ENCODE results near the gene TNFRSF4.
"Not testable (repeated sequence)": the region's sequence is repeated elsewhere in the genome, so short reads cannot be mapped to it uniquely, and the experiment has no call there.

TNFRSF4 gene

DNA sequence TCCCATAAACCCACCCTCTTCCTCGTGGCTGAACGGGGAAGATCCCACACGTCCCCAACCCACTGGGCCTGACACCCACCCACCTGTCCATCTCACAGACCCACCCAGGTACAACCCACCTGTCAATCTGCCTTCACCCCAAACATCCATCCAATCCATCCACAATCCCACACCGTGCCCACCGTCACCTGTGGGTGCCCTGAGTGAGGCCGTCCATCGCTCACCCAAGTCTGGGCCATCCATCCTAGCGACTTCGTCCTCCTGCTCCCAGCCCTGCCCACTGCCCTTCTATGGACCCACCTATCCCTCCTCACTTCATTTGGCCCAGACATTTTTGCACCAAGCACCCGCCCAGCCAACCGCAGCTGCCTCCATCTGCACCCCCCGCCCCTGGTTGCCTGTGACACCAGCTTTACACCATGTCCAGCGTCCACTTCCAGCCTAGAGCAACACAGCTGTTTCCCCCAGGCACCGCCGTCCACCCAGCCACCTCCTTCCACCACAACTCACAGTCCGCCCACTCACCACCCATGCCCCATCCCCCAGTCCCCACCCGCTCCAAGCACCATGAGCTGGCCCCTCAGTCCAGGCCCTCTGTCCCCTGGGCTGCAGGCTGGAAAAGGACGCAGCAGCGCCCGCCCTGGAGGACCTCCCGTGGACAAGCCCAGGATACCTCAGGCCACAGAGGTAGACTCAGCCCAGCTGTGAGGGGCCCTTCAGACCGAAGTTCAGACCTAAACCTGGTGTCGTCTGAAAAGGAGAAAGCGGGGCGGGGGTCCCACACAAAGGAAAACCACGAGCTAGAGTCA is 32.6 kb downstream of the TNFRSF4 start:
- Mint-ChIP-seq H3K4me1 (peaks cover 3% of the 10 kb centered on the region), H3K4me3 (no peak overlapping the region), H3K9me3 (no peaks in the 10 kb centered on the region), H3K27me3 (peaks cover 11% of the 10 kb centered on the region), H3K27ac (no peak overlapping the region), H3K36me3 (ENCODE audit: low read depth) (no peaks in the 10 kb centered on the region)
- DNase-seq (no peak), ATAC-seq (no peak)

DNA sequence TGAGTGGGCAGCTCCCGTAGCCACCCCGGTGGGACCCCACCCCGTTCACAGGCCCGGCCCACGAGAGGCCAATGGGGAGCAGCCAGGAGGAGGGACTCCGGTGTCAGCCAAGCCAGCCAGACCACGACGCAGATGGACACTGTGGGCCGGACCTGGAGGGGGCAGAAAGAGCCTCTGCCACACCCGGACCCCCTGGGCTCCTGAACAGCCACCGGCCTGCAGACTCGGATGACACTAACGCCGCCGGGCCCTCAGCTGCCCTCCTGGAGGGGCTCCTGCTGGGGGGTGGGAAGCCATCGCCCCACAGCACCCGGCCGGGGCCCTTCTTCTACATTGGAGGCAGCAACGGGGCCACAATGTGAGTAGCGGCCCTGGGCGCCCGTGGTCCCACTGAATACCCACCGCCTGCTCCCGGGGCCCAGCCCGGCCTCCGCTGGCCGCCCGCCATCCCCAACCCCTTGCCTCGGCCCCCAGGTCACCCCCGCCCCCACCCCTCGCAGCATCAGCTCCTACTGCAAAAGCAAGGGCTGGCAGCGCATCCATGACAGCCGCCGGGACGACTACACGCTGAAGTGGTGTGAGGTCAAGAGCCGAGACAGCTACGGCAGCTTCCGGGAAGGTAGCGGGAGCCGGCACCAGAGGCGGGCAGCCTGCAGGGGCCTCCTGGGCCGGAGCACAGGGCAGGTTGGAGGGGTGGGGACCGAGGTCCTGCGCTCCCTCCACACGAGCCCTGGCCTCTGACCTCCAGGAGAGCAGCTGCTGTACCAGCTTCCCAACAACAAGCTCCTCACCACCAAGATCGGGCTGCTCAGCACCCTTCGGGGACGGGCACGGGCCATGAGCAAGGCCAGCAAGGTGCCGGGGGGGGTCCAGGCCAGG is 33.7 kb downstream of the TNFRSF4 start:
- DNase-seq = no peak
- Mint-ChIP-seq H3K27me3 (peaks cover 18% of the 10 kb centered on the region), H3K4me1 (peaks cover 3% of the 10 kb centered on the region), H3K27ac (no peak overlapping the region), H3K9me3 (no peaks in the 10 kb centered on the region), H3K36me3 (ENCODE audit: low read depth) (no peaks in the 10 kb centered on the region), H3K4me3 (no peak overlapping the region)
- ATAC-seq = no peak

DNA sequence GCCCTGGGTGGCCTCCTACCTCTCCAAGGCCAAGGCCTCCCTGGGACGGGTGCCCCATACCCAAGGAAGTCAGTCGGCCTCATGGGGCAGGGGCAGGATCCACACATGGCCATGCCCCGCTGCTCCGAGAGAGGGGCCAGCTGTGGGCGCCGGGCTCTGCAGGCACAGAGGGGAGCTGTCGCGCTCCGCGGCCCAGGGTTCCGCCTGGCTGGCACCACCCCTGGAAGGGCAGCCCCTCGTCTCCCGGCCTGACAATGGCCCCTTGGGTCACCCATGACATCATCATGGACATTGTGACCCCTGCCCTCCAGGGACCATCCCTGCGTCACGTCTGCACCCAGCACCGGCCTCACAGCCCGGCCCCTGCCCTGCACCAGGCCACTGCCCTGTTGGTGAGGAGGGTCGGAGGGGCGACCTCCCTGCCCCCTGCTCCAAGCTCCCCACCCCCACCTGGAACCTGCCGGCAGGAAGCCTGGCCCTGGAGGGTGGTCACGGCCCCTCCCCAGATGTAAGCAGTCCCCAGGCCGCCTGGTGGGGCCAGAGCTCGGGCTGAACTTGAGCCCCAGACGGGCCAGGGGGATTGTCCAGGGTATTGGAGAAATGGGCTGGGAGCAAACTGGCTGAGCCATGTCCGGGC is 34.5 kb downstream of the TNFRSF4 start:
- Mint-ChIP-seq H3K36me3 (ENCODE audit: low read depth) (no peaks in the 10 kb centered on the region), H3K4me1 (peaks cover 4% of the 10 kb centered on the region), H3K27me3 (peaks cover 19% of the 10 kb centered on the region), H3K27ac (no peak overlapping the region), H3K9me3 (no peaks in the 10 kb centered on the region), H3K4me3 (no peak overlapping the region)
- ATAC-seq (no peak), DNase-seq (no peak)

GRCh38 chr1:1178794-1179331 is 35.1 kb downstream of the TNFRSF4 start:
- ATAC-seq = no peak
- Mint-ChIP-seq H3K4me1 (peaks cover 6% of the 10 kb centered on the region), H3K36me3 (ENCODE audit: low read depth) (no peaks in the 10 kb centered on the region), H3K27me3 (peaks cover 20% of the 10 kb centered on the region), H3K27ac (no peak overlapping the region), H3K9me3 (no peaks in the 10 kb centered on the region), H3K4me3 (no peak overlapping the region)
- DNase-seq = no peak

DNA sequence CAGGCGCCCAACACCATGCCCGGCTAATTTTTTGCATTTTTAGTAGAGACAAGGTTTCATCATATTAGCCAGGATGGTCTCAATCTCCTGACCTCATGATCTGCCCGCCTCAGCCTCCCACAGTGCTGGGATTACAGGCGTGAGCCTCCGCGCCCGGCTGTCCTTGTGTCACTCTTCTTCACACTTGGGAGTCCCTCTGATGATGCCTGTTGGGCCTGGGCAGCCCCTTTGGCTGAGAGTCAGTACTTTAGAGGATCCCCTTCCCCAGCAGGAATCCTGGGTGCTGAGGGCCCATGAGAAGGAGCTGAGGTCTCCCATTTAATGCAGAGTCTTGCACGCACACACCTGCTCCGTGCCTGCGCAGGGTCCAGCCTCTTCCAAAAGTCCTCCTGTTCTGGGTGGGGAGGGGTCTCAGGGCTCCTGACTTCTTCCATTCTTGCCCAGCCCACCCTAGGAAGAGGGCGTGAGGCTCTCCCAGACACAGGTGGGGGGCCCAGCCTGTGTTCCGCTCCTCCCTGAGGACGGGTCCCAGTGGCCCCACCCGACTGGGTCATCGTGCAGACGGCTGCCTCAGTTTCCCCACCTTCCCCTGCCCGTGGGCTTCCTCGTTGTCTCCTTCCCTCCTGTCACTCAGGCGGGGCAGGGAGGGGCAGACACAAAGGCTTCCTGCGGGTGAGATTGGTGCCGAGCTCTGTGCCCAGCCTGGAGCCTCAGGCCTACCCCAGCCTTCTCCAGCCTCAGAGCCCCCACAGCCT is 36.3 kb downstream of the TNFRSF4 start:
- H3K27ac Mint-ChIP-seq = no peak overlapping the region
- H3K4me3 Mint-ChIP-seq = no peak overlapping the region
- no peaks in the 10 kb centered on the region for H3K9me3 Mint-ChIP-seq
- ATAC-seq = no peak
- H3K27me3 Mint-ChIP-seq = peaks cover 18% of the 10 kb centered on the region
- DNase-seq = no peak
- no peaks in the 10 kb centered on the region for H3K36me3 Mint-ChIP-seq (ENCODE audit: low read depth)
- H3K4me1 Mint-ChIP-seq = peaks cover 9% of the 10 kb centered on the region

- no peak overlapping the region for H3K27ac Mint-ChIP-seq
- H3K4me1 Mint-ChIP-seq = peaks cover 14% of the 10 kb centered on the region
- H3K36me3 Mint-ChIP-seq (ENCODE audit: low read depth) = no peaks in the 10 kb centered on the region
These were observed 37.0 kb downstream of the TNFRSF4 start for GRCh38 chr1:1176931-1177330.

GRCh38 chr1:1176063-1176761 is 37.7 kb downstream of the TNFRSF4 start:
- not testable (repeated sequence) for H3K36me3 Mint-ChIP-seq (ENCODE audit: low read depth); H3K27ac Mint-ChIP-seq; H3K4me3 Mint-ChIP-seq; ATAC-seq; DNase-seq; H3K9me3 Mint-ChIP-seq
- H3K27me3 Mint-ChIP-seq = peaks cover 15% of the 10 kb centered on the region
- H3K4me1 Mint-ChIP-seq = peaks cover 17% of the 10 kb centered on the region

More at GRCh38 chr1:1176931-1177330, 37.0 kb downstream of the TNFRSF4 start:
- Mint-ChIP-seq H3K27me3 (peaks cover 18% of the 10 kb centered on the region), H3K9me3 (no peaks in the 10 kb centered on the region), H3K4me3 (no peak overlapping the region)
- DNase-seq (no peak), ATAC-seq (no peak)

DNA sequence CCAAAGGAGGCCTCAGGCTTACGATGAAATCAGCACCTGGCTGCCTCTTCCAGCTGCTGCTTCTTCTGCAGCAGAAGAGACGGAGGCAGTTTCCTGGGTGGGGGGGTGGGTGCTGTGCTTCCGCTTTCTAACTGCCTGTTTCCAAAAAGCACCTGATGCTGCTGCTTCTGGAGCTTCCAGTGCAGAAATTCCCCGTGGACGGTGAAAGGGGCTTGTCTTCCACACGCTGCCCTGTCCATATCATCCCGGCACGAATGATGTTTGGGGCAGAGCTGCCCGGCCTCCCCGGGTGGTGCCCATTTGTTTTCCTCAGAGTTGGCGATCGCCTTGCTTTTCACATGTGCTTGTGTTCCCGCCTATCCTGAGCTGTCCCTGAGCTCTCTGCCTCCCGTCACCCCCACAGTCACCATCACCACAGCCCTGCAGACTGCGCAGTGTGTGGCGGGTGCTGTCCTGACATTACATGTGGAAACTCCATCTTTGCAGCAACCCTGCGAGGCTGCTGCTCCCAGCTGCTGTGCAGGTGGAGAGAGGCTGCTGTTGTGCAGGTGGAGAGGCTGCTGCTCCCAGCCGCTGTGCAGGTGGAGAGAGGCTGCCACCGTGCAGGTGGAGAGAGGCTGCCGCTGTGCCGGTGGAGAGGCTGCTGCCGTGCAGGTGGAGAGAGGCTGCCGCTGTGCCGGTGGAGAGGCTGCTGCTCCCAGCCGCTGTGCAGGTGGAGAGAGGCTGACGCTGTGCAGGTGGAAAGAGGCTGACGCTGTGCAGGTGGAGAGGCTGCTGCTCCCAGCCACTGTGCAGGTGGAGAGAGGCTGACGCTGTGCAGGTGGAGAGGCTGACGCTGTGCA is 38.5 kb downstream of the TNFRSF4 start:
- peaks cover 18% of the 10 kb centered on the region for H3K4me1 Mint-ChIP-seq
- peaks cover 13% of the 10 kb centered on the region for H3K27me3 Mint-ChIP-seq
- ATAC-seq (no peak), DNase-seq (no peak)
- H3K27ac Mint-ChIP-seq = no peak overlapping the region
- no peak overlapping the region for H3K4me3 Mint-ChIP-seq
- H3K36me3 Mint-ChIP-seq (ENCODE audit: low read depth) = no peaks in the 10 kb centered on the region
- no peaks in the 10 kb centered on the region for H3K9me3 Mint-ChIP-seq

- no peaks in the 10 kb centered on the region for H3K36me3 Mint-ChIP-seq (ENCODE audit: low read depth)
- no peak for DNase-seq
These were observed 40.0 kb downstream of the TNFRSF4 start, which contains the start of gene TTLL10 for GRCh38 chr1:1173793-1174415. TSS of gene TTLL10 (plus strand) at chr1:1173880. CDS start at chr1:1179216, 5,336 bp downstream.

DNA sequence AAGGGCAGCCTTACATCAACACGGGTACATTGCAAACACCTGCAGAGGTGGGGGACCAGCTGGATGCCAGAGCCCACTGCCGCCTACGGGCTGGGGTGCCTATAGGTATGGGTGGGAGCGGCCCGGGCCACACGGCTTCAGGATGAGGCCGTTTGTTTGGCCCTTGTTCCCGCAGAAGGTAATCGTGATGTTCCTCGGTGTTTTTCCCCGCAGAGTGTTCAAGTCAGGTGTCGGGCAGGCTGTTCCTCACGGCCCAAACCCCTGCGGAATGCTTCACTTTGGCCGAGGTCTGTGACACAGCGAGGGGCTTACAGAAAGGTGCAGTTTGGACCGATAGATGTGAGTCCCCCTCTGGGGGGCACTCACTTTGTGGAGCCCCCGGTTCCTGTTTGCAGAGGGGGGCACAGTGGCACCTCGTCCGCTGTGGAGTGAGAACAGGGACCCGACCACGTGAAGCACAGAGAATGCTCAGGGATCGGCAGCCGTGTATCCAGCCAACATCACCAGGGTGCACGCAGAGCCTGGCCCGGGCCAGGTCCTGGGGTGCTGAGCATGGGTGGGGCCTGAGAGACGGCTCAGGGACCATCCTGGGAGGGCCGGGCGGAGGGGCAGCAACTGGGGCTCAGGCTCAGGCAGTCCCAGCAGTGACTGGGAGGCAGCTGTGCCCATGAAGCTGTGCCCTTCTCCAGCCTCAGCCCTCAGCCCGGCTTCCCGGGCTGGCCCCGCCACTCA is 40.7 kb downstream of the TNFRSF4 start:
- peaks cover 24% of the 10 kb centered on the region for H3K4me1 Mint-ChIP-seq
- peaks cover 17% of the 10 kb centered on the region for H3K27me3 Mint-ChIP-seq
- ATAC-seq = no peak
- H3K4me3 Mint-ChIP-seq = no peak overlapping the region
- no peaks in the 10 kb centered on the region for H3K36me3 Mint-ChIP-seq (ENCODE audit: low read depth)
- H3K27ac Mint-ChIP-seq = no peak overlapping the region
- H3K9me3 Mint-ChIP-seq = no peaks in the 10 kb centered on the region
- no peak for DNase-seq

More at GRCh38 chr1:1173793-1174415, 40.0 kb downstream of the TNFRSF4 start, which contains the start of gene TTLL10:
- Mint-ChIP-seq H3K27ac (no peak within 1 kb of the TSS), H3K9me3 (no peaks in the 10 kb centered on the region), H3K4me3 (no peak within 1 kb of the TSS), H3K27me3 (peaks cover 17% of the 10 kb centered on the region), H3K4me1 (peaks cover 24% of the 10 kb centered on the region)
- ATAC-seq = no peak

GRCh38 chr1:1171546-1172340 is 42.2 kb downstream of the TNFRSF4 start:
- peak; percentile 74 for ATAC-seq

More at GRCh38 chr1:1171546-1172340, 42.2 kb downstream of the TNFRSF4 start:
- peak overlapping the region; percentile 70 for H3K27ac Mint-ChIP-seq
- peaks cover 13% of the 10 kb centered on the region for H3K27me3 Mint-ChIP-seq
- peaks cover 24% of the 10 kb centered on the region for H3K4me1 Mint-ChIP-seq
- H3K9me3 Mint-ChIP-seq = no peaks in the 10 kb centered on the region
- H3K36me3 Mint-ChIP-seq (ENCODE audit: low read depth) = no peaks in the 10 kb centered on the region
- DNase-seq = peak; percentile 64
- no peak overlapping the region for H3K4me3 Mint-ChIP-seq
